H1 (cell line): ENCODE data around the gene MNAT1. TPM values are rescaled to one million over a fixed set of nuclear protein-coding genes. Genes with fewer than 3 reads are reported as not detected.

Experiments used
- CTCF ChIA-PET: fragments of 300-600 bp; sonication (Branson Sonifier 250); formaldehyde crosslinking; loops from one replicate; lab custom pipeline; 2021; ENCODE audit not compliant: partially characterized antibody; lab: Charles Lee
- POLR2A ChIA-PET: fragments of 300-600 bp; sonication (Branson Sonifier 250); formaldehyde crosslinking; loops from one replicate; lab custom pipeline; 2021; ENCODE audit warnings: inconsistent platforms; ENCODE audit not compliant: partially characterized antibody; lab: Charles Lee
- DNase-seq, 2 experiments: peaks; one replicate each; pipeline versions ENCODE4 v3.0.0 to v3.0.0-alpha.2; 2010 to 2022; ENCODE audit warnings: low spot score in 2 of 2, low read depth in 1 of 2, mixed read lengths in 1 of 2
- FAIRE-seq: peaks from 2 replicates; lab custom pipeline; 2011; peaks lifted over from hg19 to GRCh38; lab: Jason Lieb, UNC
- H2AFZ ChIP-seq: 2 replicates; pipeline ENCODE4 v1.8.1; 2012; ENCODE audit warnings: low read length, inconsistent platforms
- H2AK5ac ChIP-seq: 2 replicates; pipeline ENCODE4 v1.6.1; 2013; ENCODE audit warnings: low read depth, low read length
- H2BK120ac ChIP-seq: replicated peaks from 2 replicates; pipeline ENCODE3; 2013; ENCODE audit warnings: low read depth, low read length, inconsistent platforms
- H2BK12ac ChIP-seq: 2 replicates; pipeline ENCODE4 v1.6.1; 2013; ENCODE audit warnings: low read depth, low read length
- H2BK15ac ChIP-seq: 2 replicates; pipeline ENCODE4 v1.6.1; 2013; ENCODE audit warnings: low read length
- H2BK20ac ChIP-seq: 2 replicates; pipeline ENCODE4 v1.6.1; 2013; ENCODE audit warnings: low read length
- H2BK5ac ChIP-seq: 2 replicates; pipeline ENCODE4 v1.6.1; 2013; ENCODE audit warnings: low read depth, low read length
- H3K14ac ChIP-seq: 2 replicates; pipeline ENCODE4 v1.6.1; 2013; ENCODE audit warnings: inconsistent platforms; ENCODE audit not compliant: insufficient read length
- H3K18ac ChIP-seq: 2 replicates; pipeline ENCODE4 v1.6.1; 2013; ENCODE audit warnings: low read length; ENCODE audit errors: extremely low read depth
- H3K23ac ChIP-seq: 2 replicates; pipeline ENCODE4 v1.6.1; 2013; ENCODE audit warnings: inconsistent platforms; ENCODE audit not compliant: insufficient read length
- H3K23me2 ChIP-seq: 2 replicates; pipeline ENCODE4 v1.6.1; 2013; ENCODE audit warnings: low read depth, low read length
- H3K27ac ChIP-seq: 2 replicates; pipeline ENCODE4 v1.6.1; 2011; ENCODE audit warnings: low read depth, low read length, inconsistent platforms
- H3K27me3 ChIP-seq, 4 experiments: replicated peaks in 1 of 4; 1 replicate in 1 of 4; 2 replicates in 3 of 4; pipeline versions ENCODE4 v1.6.1 to v1.8.1; 2011 to 2013; ENCODE audit warnings: low read length in 3 of 4, mild to moderate bottlenecking in 3 of 4, inconsistent platforms in 2 of 4, mixed read lengths in 2 of 4, moderate library complexity in 1 of 4; ENCODE audit not compliant: control insufficient read depth in 3 of 4, insufficient read depth in 3 of 4; ENCODE audit errors: extremely low read depth in 1 of 4
- H3K36me3 ChIP-seq, 4 experiments: 2 replicates each; pipeline versions ENCODE4 v1.6.1 to v1.8.1; 2011 to 2013; ENCODE audit warnings: mild to moderate bottlenecking in 4 of 4, low read length in 3 of 4, moderate library complexity in 2 of 4, control low read depth in 1 of 4, inconsistent platforms in 1 of 4; ENCODE audit not compliant: insufficient read depth in 4 of 4, control insufficient read depth in 2 of 4
- H3K4ac ChIP-seq: replicated peaks from 2 replicates; pipeline ENCODE3; 2013; ENCODE audit warnings: low read length, low read depth, mixed read lengths, inconsistent platforms; ENCODE audit not compliant: insufficient read length
- H3K4me1 ChIP-seq, 4 experiments: replicated peaks in 1 of 4; 1 replicate in 1 of 4; 2 replicates in 3 of 4; pipeline versions ENCODE4 v1.6.1 to v1.8.1; 2011 to 2013; ENCODE audit warnings: low read length in 3 of 4, inconsistent platforms in 2 of 4, mixed read lengths in 1 of 4; ENCODE audit not compliant: insufficient read depth in 4 of 4, control insufficient read depth in 3 of 4
- H3K4me2 ChIP-seq, 2 experiments: 2 replicates each; pipeline versions ENCODE4 v1.6.1 to v1.8.1; 2011 to 2013; ENCODE audit warnings: low read depth in 2 of 2, low read length in 2 of 2, control low read depth in 1 of 2, inconsistent platforms in 1 of 2, mild to moderate bottlenecking in 1 of 2; ENCODE audit not compliant: insufficient read depth in 1 of 2
- H3K4me3 ChIP-seq, 4 experiments: fragments of 200-600, 300-600 bp in 1 of 4; sonication (generic), shearing (Covaris generic), sonication (Bioruptor Twin) in 1 of 4; 2 replicates each; pipeline versions ENCODE4 v1.5.1 to v1.8.1; 2011 to 2016; ENCODE audit warnings: low read length in 4 of 4, low read depth in 3 of 4, control low read depth in 2 of 4, inconsistent platforms in 2 of 4, mild to moderate bottlenecking in 2 of 4, mixed read lengths in 1 of 4, moderate library complexity in 1 of 4; ENCODE audit not compliant: insufficient read depth in 2 of 4; ENCODE audit errors: extremely low read depth in 1 of 4
- H3K56ac ChIP-seq: replicated peaks from 2 replicates; pipeline ENCODE3; 2013; ENCODE audit warnings: low read depth, mild to moderate bottlenecking, mixed read lengths, low read length, inconsistent platforms; ENCODE audit not compliant: insufficient read length
- H3K79me1 ChIP-seq: 2 replicates; pipeline ENCODE4 v1.6.1; 2013; ENCODE audit warnings: low read depth, low read length, control low read depth
- H3K79me2 ChIP-seq, 2 experiments: 2 replicates each; pipeline versions ENCODE4 v1.6.1 to v1.8.1; 2012 to 2013; ENCODE audit warnings: low read length in 2 of 2, mild to moderate bottlenecking in 2 of 2, inconsistent platforms in 1 of 2; ENCODE audit not compliant: insufficient read depth in 2 of 2, control insufficient read depth in 1 of 2
- H3K9ac ChIP-seq, 4 experiments: replicated peaks in 1 of 4; 1 replicate in 1 of 4; 2 replicates in 3 of 4; pipeline versions ENCODE4 v1.6.1 to v1.8.1; 2011 to 2013; ENCODE audit warnings: low read depth in 3 of 4, low read length in 3 of 4, control low read depth in 2 of 4, mild to moderate bottlenecking in 2 of 4, moderate library complexity in 2 of 4, inconsistent platforms in 1 of 4; ENCODE audit errors: extremely low read depth in 1 of 4
- H3K9me3 ChIP-seq, 2 experiments: 2 replicates each; pipeline versions ENCODE4 v1.6.1 to v1.8.1; 2012 to 2013; ENCODE audit warnings: mild to moderate bottlenecking in 2 of 2, moderate library complexity in 2 of 2, control low read depth in 1 of 2, inconsistent platforms in 1 of 2, low read depth in 1 of 2, low read length in 1 of 2, mixed read lengths in 1 of 2; ENCODE audit not compliant: insufficient read depth in 2 of 2
- H4K20me1 ChIP-seq, 2 experiments: replicated peaks in 1 of 2; 2 replicates each; pipeline versions ENCODE3 to v1.8.1; 2011 to 2013; ENCODE audit warnings: inconsistent platforms in 2 of 2, low read length in 2 of 2, mild to moderate bottlenecking in 1 of 2; ENCODE audit not compliant: insufficient read depth in 2 of 2, control insufficient read depth in 1 of 2
- H4K5ac ChIP-seq: 2 replicates; pipeline ENCODE4 v1.6.1; 2013; ENCODE audit warnings: low read length, low read depth, mixed read lengths, inconsistent platforms; ENCODE audit not compliant: insufficient read length
- H4K8ac ChIP-seq: 2 replicates; pipeline ENCODE4 v1.8.0; 2013; ENCODE audit warnings: mild to moderate bottlenecking, moderate library complexity, low read length, inconsistent platforms; ENCODE audit not compliant: insufficient read depth; ENCODE audit errors: extremely low read depth
- H4K91ac ChIP-seq: replicated peaks from 2 replicates; pipeline ENCODE3; 2013; ENCODE audit warnings: low read length, mixed read lengths, inconsistent platforms; ENCODE audit not compliant: insufficient read length
- EGR1 ChIP-seq: IDR thresholded peaks from 2 replicates; pipeline ENCODE4 v1.6.1; 2011; ENCODE audit warnings: low read depth, low read length, borderline replicate concordance
- KDM1A ChIP-seq: fragments of 200-600, 300-600 bp; sonication (generic); IDR thresholded peaks from 2 replicates; pipeline ENCODE4 v1.7.1; 2016; ENCODE audit warnings: mild to moderate bottlenecking, low read length, borderline replicate concordance
- MAFK ChIP-seq: IDR thresholded peaks from 2 replicates; pipeline ENCODE4 v1.6.1; 2012; ENCODE audit warnings: low read depth, mild to moderate bottlenecking, improper control_type of control experiment, low read length
- NRF1 ChIP-seq: IDR thresholded peaks from 2 replicates; pipeline ENCODE4 v1.6.1; 2011; ENCODE audit warnings: mild to moderate bottlenecking, low read depth, low read length, improper control_type of control experiment
- POLR2AphosphoS5 ChIP-seq: IDR thresholded peaks from 2 replicates; pipeline ENCODE4 v1.6.1; 2011; ENCODE audit warnings: low read depth, low read length
- POU5F1 ChIP-seq: IDR thresholded peaks from 2 replicates; pipeline ENCODE4 v1.6.1; 2011; ENCODE audit warnings: low read depth, mild to moderate bottlenecking, low read length, moderate library complexity
- SP1 ChIP-seq: IDR thresholded peaks from 2 replicates; pipeline ENCODE4 v1.6.1; 2011; ENCODE audit warnings: low read depth, low read length
- SUZ12 ChIP-seq: fragments of 200-600 bp; sonication (generic); IDR thresholded peaks from 2 replicates; pipeline ENCODE4 v1.6.1; 2012; ENCODE audit warnings: mild to moderate bottlenecking, inconsistent platforms, low read length, moderate library complexity, mixed read lengths
- WGBS, 2 experiments: shearing (Covaris generic) in 1 of 2; methylation state at CpG; one replicate each; pipeline versions ENCODE4 v1.1.6 to v1.1.7; 2013 to 2015; ENCODE audit warnings: low lambda C conversion rate in 2 of 2, mixed read lengths in 2 of 2, inconsistent platforms in 1 of 2, low coverage in 1 of 2, missing lambda C conversion rate in 1 of 2; ENCODE audit not compliant: insufficient replicate concordance in 2 of 2, insufficient coverage in 1 of 2, insufficient read length in 1 of 2; ENCODE audit errors: extremely low coverage in 1 of 2, missing lambda C conversion rate in 1 of 2; 5-methylcytosine and 5-hydroxymethylcytosine counted together
- polyA plus RNA-seq, 7 experiments: library from polyadenylated mRNA; depleted of rRNA in 3 of 7; stranded (reverse) in 5 of 7; unstranded in 2 of 7; fragments of >200 nt in 5 of 7; fragments of 200-250 nt in 2 of 7; gene quantifications; 1 replicate in 5 of 7; 2 replicates in 1 of 7; 4 replicates in 1 of 7; pipeline versions ENCODE4 v1.2.1 to v1.2.3, GENCODE V29; 2011 to 2013; ENCODE audit warnings: missing spikeins in 2 of 7, mixed read lengths in 2 of 7
- total RNA-seq: library from RNA; stranded (reverse); fragmentation: NEBNext Ultra II Directional; extraction: Animal tissue kit (Norgen Biotek cat#: 25700); gene quantifications from 2 replicates; pipeline ENCODE4 v1.2.1, GENCODE V29; 2021

MNAT1 gene
- total and polyA plus RNA-seq, 2 of the 8 experiments (the other 6 are each of a cell fraction or from before 2014, with no cell fraction given) = 34.7 to 52.1 TPM

DNA sequence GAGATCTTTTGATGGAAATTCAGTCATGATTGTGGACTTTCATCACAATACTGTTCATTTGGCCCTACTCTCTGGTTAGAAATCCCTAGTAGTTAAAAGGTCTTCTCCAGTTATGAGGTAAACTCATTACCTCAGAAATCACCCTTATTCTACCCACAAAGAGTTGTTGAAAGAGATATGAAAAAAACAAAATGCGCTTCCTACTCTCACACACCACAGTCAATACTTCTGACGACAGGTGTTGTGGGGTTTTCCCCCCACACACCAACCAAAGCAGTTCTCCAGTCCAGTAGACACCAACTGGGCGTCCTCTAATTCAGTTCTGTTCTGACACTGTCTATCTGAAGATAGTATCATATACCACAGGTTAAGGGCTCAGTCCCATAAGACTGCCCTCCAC is 191.4 kb downstream of the MNAT1 start:
- no peak for FAIRE-seq
- TF ChIP-seq NRF1 (no peak), POLR2AphosphoS5 (no peak), SUZ12 (no peak), SP1 (no peak), KDM1A (no peak), POU5F1 (no peak), EGR1 (no peak), MAFK (no peak)
- TF ChIP-seq, all 59 proteins: peak for 0
- H4K91ac ChIP-seq = no peak overlapping the region
- WGBS, 2 experiments = 89% methylated on average over 3 of the region's 3 CpGs; no CpG with 5 or more reads in 1 of the 2 experiments
- no peak overlapping the region for H3K56ac ChIP-seq
- H2AFZ ChIP-seq = no peak overlapping the region
- H3K79me2 ChIP-seq = no peaks in the 10 kb centered on the region
- H2BK5ac ChIP-seq = no peak overlapping the region
- no peak for DNase-seq
- no peak overlapping the region for H2BK12ac ChIP-seq
- no peaks in the 10 kb centered on the region for H3K23me2 ChIP-seq
- H3K4me1 ChIP-seq = no peaks in the 10 kb centered on the region
- H3K9ac ChIP-seq = no peak overlapping the region
- no peak overlapping the region for H4K5ac ChIP-seq
- H3K27me3 ChIP-seq = no peaks in the 10 kb centered on the region
- no peak overlapping the region for H3K4ac ChIP-seq
- no peak overlapping the region for H3K18ac ChIP-seq
- H3K79me1 ChIP-seq = no peaks in the 10 kb centered on the region
- no peak overlapping the region for H2BK20ac ChIP-seq
- H4K20me1 ChIP-seq = no peaks in the 10 kb centered on the region
- ChIA-PET POLR2A (no interaction called here), CTCF (no interaction called here)
- no peak overlapping the region for H2BK15ac ChIP-seq
- H2BK120ac ChIP-seq = no peak overlapping the region
- H3K4me3 ChIP-seq = no peak overlapping the region
- H2AK5ac ChIP-seq = no peak overlapping the region
- H3K9me3 ChIP-seq = no peaks in the 10 kb centered on the region
- H3K36me3 ChIP-seq = no peaks in the 10 kb centered on the region
- H3K23ac ChIP-seq = no peak overlapping the region
- no peak overlapping the region for H3K27ac ChIP-seq
- no peak overlapping the region for H4K8ac ChIP-seq
- H3K4me2 ChIP-seq = no peak overlapping the region
- no peak overlapping the region for H3K14ac ChIP-seq
